ENCODE measurements around the gene DDX5.
"Not testable (repeated sequence)": the region's sequence is repeated elsewhere in the genome, so short reads cannot be mapped to it uniquely, and the experiment has no call there.

Gene DDX5

GRCh38 chr17:64491034-64491860 is 14.8 kb downstream of the DDX5 start:
- DNase-seq = no peak

- DNase-seq = no peak
These were observed 17.8 kb downstream of the DDX5 start for GRCh38 chr17:64488301-64488700.

- DNase-seq = no peak
These were observed 21.7 kb downstream of the DDX5 start for GRCh38 chr17:64484380-64484779.

GRCh38 chr17:64480951-64481350 is 25.1 kb downstream of the DDX5 start:
- DNase-seq = no peak

- no peak for DNase-seq
These were observed 28.2 kb downstream of the DDX5 start for GRCh38 chr17:64477849-64478248.

GRCh38 chr17:64472564-64472963 is 33.5 kb downstream of the DDX5 start:
- DNase-seq = no peak

GRCh38 chr17:64471440-64471839 is 34.6 kb downstream of the DDX5 start:
- DNase-seq = no peak

GRCh38 chr17:64470625-64471024 is 35.5 kb downstream of the DDX5 start:
- DNase-seq = no peak

GRCh38 chr17:64466834-64467233 is 39.3 kb downstream of the DDX5 start:
- DNase-seq = not testable (repeated sequence)

- no peak for DNase-seq
These were observed 39.9 kb downstream of the DDX5 start for GRCh38 chr17:64466019-64466735.

- DNase-seq = no peak
These were observed 44.3 kb downstream of the DDX5 start for GRCh38 chr17:64461788-64462187.

- DNase-seq = no peak
These were observed 45.1 kb downstream of the DDX5 start for GRCh38 chr17:64460955-64461354.

GRCh38 chr17:64459818-64460217 is 46.3 kb downstream of the DDX5 start:
- DNase-seq = not testable (repeated sequence)

GRCh38 chr17:64459284-64459747 is 46.8 kb downstream of the DDX5 start:
- no peak for DNase-seq

GRCh38 chr17:64458756-64459155 is 47.3 kb downstream of the DDX5 start:
- no peak for DNase-seq

- DNase-seq = no peak
These were observed 48.9 kb downstream of the DDX5 start for GRCh38 chr17:64457156-64457555.

- no peak for DNase-seq
These were observed 49.9 kb downstream of the DDX5 start for GRCh38 chr17:64455993-64456885.

GRCh38 chr17:64449545-64449944 is 56.5 kb downstream of the DDX5 start:
- DNase-seq = no peak

GRCh38 chr17:64448665-64449512 is 57.2 kb downstream of the DDX5 start, which contains the start of gene MILR1:
Gene MILR1 (plus strand): TSS chr17:64449115. CDS start chr17:64449169, 54 bp downstream.
- no peak for DNase-seq
